Measurements from ENCODE around the gene FAM240A. TPM values are rescaled to one million over a fixed set of nuclear protein-coding genes. Genes with fewer than 3 reads are reported as not detected.

Gene FAM240A
- total and polyA plus RNA-seq, 2 donors (not counting 1 experiment from before 2014, with no cell fraction given), result not detected

DNA sequence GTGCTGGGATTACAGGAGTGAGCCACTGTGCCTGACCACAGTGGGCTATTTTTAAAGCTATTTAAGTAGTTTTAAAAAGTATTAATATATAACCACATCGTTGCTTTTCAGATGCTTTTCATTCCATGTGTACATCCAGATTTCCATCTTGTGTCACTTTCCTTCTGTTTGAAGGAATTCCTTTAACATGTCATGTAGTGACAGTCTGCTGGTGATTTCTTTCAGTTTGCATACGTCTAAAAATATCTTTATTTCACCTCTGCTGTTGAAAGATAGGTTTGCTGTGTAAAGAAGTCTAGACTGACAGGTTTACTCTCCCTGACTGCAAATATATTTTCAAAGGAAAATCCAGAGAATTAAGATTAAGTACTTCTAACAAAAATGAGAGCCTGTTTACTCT is 12.2 kb downstream of the FAM240A start:
- TF ChIP-seq EZH2 (IDR thresholded peaks at IDR 0.05; ENCODE audit: borderline replicate concordance, insufficient read depth, low read depth, low read length, poor library complexity, severe bottlenecking), result no peak
- TF ChIP-seq, protein P1, sequence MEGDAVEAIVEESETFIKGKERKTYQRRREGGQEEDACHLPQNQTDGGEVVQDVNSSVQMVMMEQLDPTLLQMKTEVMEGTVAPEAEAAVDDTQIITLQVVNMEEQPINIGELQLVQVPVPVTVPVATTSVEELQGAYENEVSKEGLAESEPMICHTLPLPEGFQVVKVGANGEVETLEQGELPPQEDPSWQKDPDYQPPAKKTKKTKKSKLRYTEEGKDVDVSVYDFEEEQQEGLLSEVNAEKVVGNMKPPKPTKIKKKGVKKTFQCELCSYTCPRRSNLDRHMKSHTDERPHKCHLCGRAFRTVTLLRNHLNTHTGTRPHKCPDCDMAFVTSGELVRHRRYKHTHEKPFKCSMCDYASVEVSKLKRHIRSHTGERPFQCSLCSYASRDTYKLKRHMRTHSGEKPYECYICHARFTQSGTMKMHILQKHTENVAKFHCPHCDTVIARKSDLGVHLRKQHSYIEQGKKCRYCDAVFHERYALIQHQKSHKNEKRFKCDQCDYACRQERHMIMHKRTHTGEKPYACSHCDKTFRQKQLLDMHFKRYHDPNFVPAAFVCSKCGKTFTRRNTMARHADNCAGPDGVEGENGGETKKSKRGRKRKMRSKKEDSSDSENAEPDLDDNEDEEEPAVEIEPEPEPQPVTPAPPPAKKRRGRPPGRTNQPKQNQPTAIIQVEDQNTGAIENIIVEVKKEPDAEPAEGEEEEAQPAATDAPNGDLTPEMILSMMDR (IDR thresholded peaks at IDR 0.05), result no peak
- H3K9ac ChIP-seq (ENCODE audit: low read length), result no peak overlapping the region
- H3K27me3 ChIP-seq (replicated peaks in 1 of 4; ENCODE audit: control extremely low read depth in 1 of 4, control insufficient read depth in 3 of 4, insufficient read depth in 4 of 4, low read length in 3 of 4), result peaks cover 0 to 4% (median 0%) of the 10 kb centered on the region in 4 experiments
- H3K36me3 ChIP-seq (replicated peaks in 1 of 2; ENCODE audit: control extremely low read depth in 1 of 2, control insufficient read depth in 1 of 2, extremely low read depth in 1 of 2, insufficient read depth in 2 of 2, low read length in 1 of 2), result no peaks in the 10 kb centered on the region
- Mint-ChIP-seq H3K27ac (no peak overlapping the region), H3K4me1 (peaks cover 5% of the 10 kb centered on the region), H3K9me3 (ENCODE audit: insufficient read depth) (no peaks in the 10 kb centered on the region), H3K27me3 (peaks cover 24% of the 10 kb centered on the region), H3K4me3 (no peak overlapping the region)
- no peak overlapping the region for H3K4me2 ChIP-seq (replicated peaks; ENCODE audit: low read depth, low read length, poor library complexity, severe bottlenecking)
- H3K27ac ChIP-seq (ENCODE audit: low read length in 2 of 2), result no peak overlapping the region
- ChIA-PET POLR2A (no interaction called here), CTCF (interaction anchor here (1.0 to 2.4 kb wide), 2 partner anchors 10 to 135 kb away, joined by 3 to 25 read pairs; no protein-coding TSS in a partner anchor)
- WGBS (ENCODE audit: insufficient coverage), result no CpG with 5 or more reads among the region's 2 CpGs
- H2AFZ ChIP-seq (ENCODE audit: insufficient read depth, low read depth, low read length, poor library complexity, severe bottlenecking), result no peak overlapping the region
- no peaks in the 10 kb centered on the region for H3K79me2 ChIP-seq (ENCODE audit: control insufficient read depth, insufficient read depth, low read length)
- ATAC-seq (ENCODE audit: low read depth) (no peak), DNase-seq (no peak)
- H3K9me3 ChIP-seq (ENCODE audit: control extremely low read depth in 1 of 3, control insufficient read depth in 2 of 3, insufficient read depth in 1 of 3, low read length in 2 of 3), result no peaks in the 10 kb centered on the region
- H3K4me3 ChIP-seq (ENCODE audit: control extremely low read depth in 1 of 5, extremely low read depth in 1 of 5, insufficient read depth in 1 of 5, low read depth in 2 of 5, low read length in 4 of 5), result no peak overlapping the region
- intact Hi-C loops (cut with micrococcal nuclease), result no loop called here
- peaks cover 0 to 1% of the 10 kb centered on the region in 2 donors for H3K4me1 ChIP-seq (ENCODE audit: control insufficient read depth in 2 of 2, insufficient read depth in 2 of 2, low read length in 2 of 2)
- no peaks in the 10 kb centered on the region for H4K20me1 ChIP-seq (ENCODE audit: control insufficient read depth, insufficient read depth, low read length, poor library complexity, severe bottlenecking)

DNA sequence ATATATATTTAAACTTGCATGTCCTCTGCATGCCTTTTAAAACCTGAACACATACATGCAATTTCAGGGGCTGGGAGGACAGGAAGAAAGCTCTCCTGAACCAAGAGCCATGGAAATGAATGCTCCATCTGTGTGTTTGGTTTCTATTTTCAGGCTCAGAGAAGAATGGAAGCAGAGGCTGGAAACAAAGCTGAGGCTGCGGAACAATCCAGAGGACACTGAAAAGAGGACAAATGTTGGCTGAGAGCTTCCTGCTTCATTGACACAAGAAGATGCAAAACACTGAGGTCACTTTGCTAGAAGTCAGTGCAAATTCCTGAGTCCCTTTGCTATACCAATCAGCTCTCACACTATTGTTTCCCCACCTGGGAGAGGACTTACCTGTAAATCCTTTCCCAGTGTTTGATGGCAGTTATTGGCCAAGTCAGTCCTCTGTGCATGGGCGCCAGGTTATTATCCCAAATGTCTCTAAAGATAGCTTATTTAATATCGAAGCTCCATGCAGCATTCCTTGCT is 12.7 kb downstream of the FAM240A start:
- ATAC-seq (ENCODE audit: low read depth) (no peak), DNase-seq (no peak)
- Histone ChIP-seq H3K4me1 (ENCODE audit: control insufficient read depth in 2 of 2, insufficient read depth in 2 of 2, low read length in 2 of 2) (peaks cover 0 to 5% of the 10 kb centered on the region in 2 donors), H3K79me2 (ENCODE audit: control insufficient read depth, insufficient read depth, low read length) (no peaks in the 10 kb centered on the region), H3K9ac (ENCODE audit: low read length) (no peak overlapping the region), H3K27ac (ENCODE audit: low read length in 2 of 2) (no peak overlapping the region), H3K36me3 (replicated peaks in 1 of 2; ENCODE audit: control extremely low read depth in 1 of 2, control insufficient read depth in 1 of 2, extremely low read depth in 1 of 2, insufficient read depth in 2 of 2, low read length in 1 of 2) (no peaks in the 10 kb centered on the region), H2AFZ (ENCODE audit: insufficient read depth, low read depth, low read length, poor library complexity, severe bottlenecking) (no peak overlapping the region), H4K20me1 (ENCODE audit: control insufficient read depth, insufficient read depth, low read length, poor library complexity, severe bottlenecking) (no peaks in the 10 kb centered on the region), H3K4me3 (ENCODE audit: control extremely low read depth in 1 of 5, extremely low read depth in 1 of 5, insufficient read depth in 1 of 5, low read depth in 2 of 5, low read length in 4 of 5) (no peak overlapping the region), H3K27me3 (replicated peaks in 1 of 4; ENCODE audit: control extremely low read depth in 1 of 4, control insufficient read depth in 3 of 4, insufficient read depth in 4 of 4, low read length in 3 of 4) (peaks cover 0 to under 1% (median 0%) of the 10 kb centered on the region in 4 experiments), H3K4me2 (replicated peaks; ENCODE audit: low read depth, low read length, poor library complexity, severe bottlenecking) (no peak overlapping the region), H3K9me3 (ENCODE audit: control extremely low read depth in 1 of 3, control insufficient read depth in 2 of 3, insufficient read depth in 1 of 3, low read length in 2 of 3) (no peaks in the 10 kb centered on the region)
- no peak overlapping the region for H3K27ac Mint-ChIP-seq
- CTCF ChIA-PET, result interaction anchor here (1.0 to 2.4 kb wide), 3 partner anchors 10 to 136 kb away, joined by 3 to 25 read pairs (median 3); no protein-coding TSS in a partner anchor
- TF ChIP-seq, protein P1 (IDR thresholded peaks at IDR 0.05), result no peak
- TF ChIP-seq EZH2 (IDR thresholded peaks at IDR 0.05; ENCODE audit: borderline replicate concordance, insufficient read depth, low read depth, low read length, poor library complexity, severe bottlenecking), result no peak
- H3K9me3 Mint-ChIP-seq (ENCODE audit: insufficient read depth), result no peaks in the 10 kb centered on the region
- WGBS (ENCODE audit: insufficient coverage), result 82% methylated on average over 1 of the region's 3 CpGs
- peaks cover 10% of the 10 kb centered on the region for H3K4me1 Mint-ChIP-seq
- intact Hi-C loops (cut with micrococcal nuclease), result no loop called here
- POLR2A ChIA-PET, result no interaction called here
- peaks cover 22% of the 10 kb centered on the region for H3K27me3 Mint-ChIP-seq
- H3K4me3 Mint-ChIP-seq, result no peak overlapping the region

Data from B cell (primary cell).